LHCN-M2 (cell line): ENCODE measurements around the gene ZFP2. TPM values are rescaled to one million over a fixed set of nuclear protein-coding genes. Genes with fewer than 3 reads are reported as not detected.
"Not testable (repeated sequence)": the region's sequence is repeated elsewhere in the genome, so short reads cannot be mapped to it uniquely, and the experiment has no call there.

Experiments used
- DNase-seq: peaks from one replicate; pipeline ENCODE4 v3.0.0-alpha.2; 2012; ENCODE audit warnings: low read depth
- polyA plus RNA-seq: library from polyadenylated mRNA; unstranded; fragments of >200 nt; gene quantifications from one replicate; pipeline ENCODE4 v1.2.1, GENCODE V29; 2012; ENCODE audit warnings: missing spikeins
- total RNA-seq: library from RNA; depleted of rRNA; stranded (reverse); fragments of >200 nt; gene quantifications from 2 replicates; pipeline ENCODE4 v1.2.3, GENCODE V29; 2014; rRNA removed

ZFP2 gene
- total RNA-seq = 0.64 and 0.92 TPM in 2 replicates
- polyA plus RNA-seq = 0.22 TPM

GRCh38 chr5:178895615-178896571 lies at the start of gene ZFP2:
TSS of gene ZFP2 (plus strand) at chr5:178895913. CDS start at chr5:178931314, 35,401 bp downstream.
- peak; percentile 36 for DNase-seq

GRCh38 chr5:178849316-178849715 lies 46.4 kb upstream of the ZFP2 start:
- DNase-seq = no peak

- DNase-seq = no peak
Measured at GRCh38 chr5:178851951-178852350, 43.8 kb upstream of the ZFP2 start.

GRCh38 chr5:178854284-178854683 lies 41.4 kb upstream of the ZFP2 start:
- DNase-seq = no peak

GRCh38 chr5:178859625-178860521 lies 35.8 kb upstream of the ZFP2 start, which contains the start of gene ZNF354B:
TSS of gene ZNF354B (plus strand) at chr5:178859953. CDS start at chr5:178861048, 1,095 bp downstream.
- DNase-seq = peak; percentile 93

GRCh38 chr5:178860615-178861014 lies 35.1 kb upstream of the ZFP2 start:
- not testable (repeated sequence) for DNase-seq

- no peak for DNase-seq
Measured at GRCh38 chr5:178861627-178862026, 34.1 kb upstream of the ZFP2 start.

GRCh38 chr5:178866946-178867345 lies 28.8 kb upstream of the ZFP2 start:
- DNase-seq = no peak

GRCh38 chr5:178869577-178869976 lies 26.1 kb upstream of the ZFP2 start:
- no peak for DNase-seq

- DNase-seq = no peak
Measured at GRCh38 chr5:178870411-178870810, 25.3 kb upstream of the ZFP2 start.

GRCh38 chr5:178872302-178872701 lies 23.4 kb upstream of the ZFP2 start:
- DNase-seq = no peak

- not testable (repeated sequence) for DNase-seq
Measured at GRCh38 chr5:178883115-178883694, 12.5 kb upstream of the ZFP2 start.

- DNase-seq = no peak
Measured at GRCh38 chr5:178883815-178884430, 11.8 kb upstream of the ZFP2 start.

GRCh38 chr5:178899289-178899688 lies 3.6 kb downstream of the ZFP2 start:
- no peak for DNase-seq

GRCh38 chr5:178902849-178903248 lies 7.1 kb downstream of the ZFP2 start:
- DNase-seq = peak; percentile 24

- DNase-seq = no peak
Measured at GRCh38 chr5:178931846-178932760, 36.4 kb downstream of the ZFP2 start.

- DNase-seq = no peak
Measured at GRCh38 chr5:178940569-178941360, 45.1 kb downstream of the ZFP2 start, which contains the start of gene ZNF454. TSS of gene ZNF454 (plus strand) at chr5:178941198. CDS start at chr5:178942792, 1,594 bp downstream.

- DNase-seq = no peak
Measured at GRCh38 chr5:178941361-178941760, 45.6 kb downstream of the ZFP2 start.

- DNase-seq = no peak
Measured at GRCh38 chr5:178965465-178966055, 69.8 kb downstream of the ZFP2 start.
